GM18873 (cell line): ENCODE results near the gene URM1.

Source experiments
- ATAC-seq: cut with Tn5 transposase; IDR thresholded peaks from one replicate; pipeline ENCODE4 v1.9.1; 2021; ENCODE audit warnings: mild to moderate bottlenecking, moderate library complexity, moderate number of reproducible peaks; ENCODE audit not compliant: unreplicated experiment, low FRiP score

The URM1 gene

DNA sequence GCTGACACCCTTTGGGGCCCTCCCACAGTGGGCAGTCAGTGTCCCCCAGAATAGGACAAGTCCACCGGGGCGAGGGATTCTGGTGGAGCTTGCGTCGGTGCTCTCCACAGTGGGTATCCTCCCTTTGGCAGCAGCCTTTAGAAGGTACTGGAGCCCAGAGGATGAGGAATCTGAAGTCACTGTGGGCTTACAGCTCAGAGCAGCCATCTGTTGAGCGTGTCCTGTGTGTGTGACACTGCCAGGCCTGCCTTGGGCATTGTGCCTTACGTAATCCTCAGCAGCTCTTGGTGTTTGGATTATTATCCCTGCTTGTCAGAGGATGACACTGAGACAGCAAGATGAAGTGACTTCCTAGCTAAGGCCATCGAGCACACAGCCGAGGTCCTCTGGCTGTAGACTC, 12.6 kb downstream of the URM1 start:
- no peak for ATAC-seq

GRCh38 chr9:128384801-128385495, 13.8 kb downstream of the URM1 start:
- no peak for ATAC-seq

DNA sequence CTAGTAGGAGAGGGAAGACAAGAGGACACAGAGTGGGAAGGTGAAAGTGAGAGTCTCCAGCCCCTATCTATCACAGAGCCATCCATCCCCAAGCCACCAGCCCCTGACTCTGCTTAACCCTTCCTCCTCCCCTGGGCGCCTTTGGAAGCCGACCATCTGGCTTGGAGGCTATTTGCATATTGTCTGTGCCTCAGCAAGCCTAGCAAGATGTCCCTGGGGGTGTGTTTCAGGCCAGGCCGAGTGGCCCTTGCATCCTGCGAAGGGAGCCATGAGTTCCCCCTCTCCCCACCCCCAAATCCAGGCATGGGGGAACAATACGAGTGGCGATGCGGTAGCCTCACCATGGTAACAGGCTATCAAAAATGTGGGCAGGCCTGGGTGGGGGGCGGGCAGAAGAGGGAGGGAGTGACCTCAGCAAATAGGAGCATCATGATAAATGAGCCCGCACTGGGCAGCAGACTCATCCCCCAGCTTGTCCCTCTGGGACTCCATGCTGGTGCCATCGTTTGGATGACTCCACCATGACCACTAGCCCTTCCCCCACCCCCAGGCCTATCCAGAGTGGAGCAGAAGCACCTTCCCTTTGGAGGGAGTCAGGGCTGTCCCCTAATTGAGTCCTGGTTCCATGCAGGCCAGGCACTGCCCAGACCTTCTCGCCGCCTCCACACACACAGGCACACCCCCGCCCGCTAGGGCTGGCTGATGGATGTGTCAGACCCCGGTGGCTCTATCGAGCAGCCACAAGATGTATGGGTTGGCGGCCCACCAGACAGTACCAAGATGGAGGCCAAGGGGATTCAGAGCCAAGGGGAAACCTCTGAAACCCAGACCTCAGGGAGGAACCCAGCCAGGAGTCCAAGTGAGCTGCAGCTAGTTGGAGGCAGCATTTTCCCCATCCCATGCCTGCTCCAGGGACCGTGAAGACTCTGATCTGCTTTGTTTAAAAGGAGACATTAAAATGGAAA, 14.6 kb downstream of the URM1 start:
- ATAC-seq = no peak

DNA sequence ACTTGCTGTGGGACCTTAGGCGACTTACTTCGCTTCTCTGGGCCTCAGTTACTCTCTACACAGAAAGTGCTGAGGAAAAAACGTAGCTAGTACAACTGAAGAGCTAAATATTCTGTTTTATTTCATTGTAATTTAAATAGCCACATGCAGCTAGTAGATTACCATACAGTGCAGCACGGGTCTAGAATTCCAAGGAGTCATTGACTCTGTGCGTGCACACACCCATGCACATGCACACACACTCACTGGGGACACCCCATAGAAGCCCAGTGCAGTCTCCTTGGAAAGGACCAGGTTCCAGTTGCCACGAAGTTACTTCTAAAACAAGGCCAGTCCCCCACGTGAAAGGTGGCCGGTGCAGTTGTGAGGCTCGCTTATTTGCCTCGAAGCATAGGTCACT, 17.0 kb downstream of the URM1 start:
- ATAC-seq = no peak

DNA sequence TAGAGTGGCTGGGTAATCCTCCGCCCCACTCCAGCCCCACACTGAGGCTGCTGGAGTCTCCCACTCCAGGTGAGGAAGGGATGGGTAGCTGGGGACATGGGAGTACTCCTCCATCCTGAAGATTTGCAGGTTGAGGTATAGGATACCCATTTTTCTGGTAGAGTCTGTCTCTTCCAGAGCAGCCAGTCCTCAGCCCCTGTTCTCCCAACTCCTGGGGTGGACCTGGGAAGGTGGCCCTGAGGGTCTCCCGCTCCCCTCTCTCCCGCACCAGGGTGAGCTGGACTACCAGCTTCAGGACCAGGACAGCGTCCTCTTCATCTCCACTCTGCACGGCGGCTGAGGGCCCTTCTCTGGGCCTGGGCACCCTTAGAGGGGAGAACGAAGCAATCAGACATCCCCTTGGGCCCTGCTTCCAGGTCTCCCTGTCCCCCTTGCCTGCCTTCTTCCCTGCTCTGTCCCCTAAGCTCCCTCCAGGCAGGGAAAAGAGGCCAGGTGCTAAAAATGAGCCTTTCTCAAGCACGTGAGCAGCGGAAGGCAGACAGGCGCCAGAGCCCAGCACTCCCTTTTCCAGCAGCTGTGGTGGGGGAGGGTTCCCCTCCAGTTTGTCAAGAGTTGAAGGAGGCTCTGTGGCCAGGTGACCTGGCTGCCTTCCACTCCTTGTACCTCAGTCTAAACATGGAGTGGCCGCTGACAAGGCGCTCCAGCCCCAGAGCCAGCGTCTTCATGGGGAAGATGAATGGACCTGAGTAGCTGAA, 18.4 kb downstream of the URM1 start:
- ATAC-seq = no peak

DNA sequence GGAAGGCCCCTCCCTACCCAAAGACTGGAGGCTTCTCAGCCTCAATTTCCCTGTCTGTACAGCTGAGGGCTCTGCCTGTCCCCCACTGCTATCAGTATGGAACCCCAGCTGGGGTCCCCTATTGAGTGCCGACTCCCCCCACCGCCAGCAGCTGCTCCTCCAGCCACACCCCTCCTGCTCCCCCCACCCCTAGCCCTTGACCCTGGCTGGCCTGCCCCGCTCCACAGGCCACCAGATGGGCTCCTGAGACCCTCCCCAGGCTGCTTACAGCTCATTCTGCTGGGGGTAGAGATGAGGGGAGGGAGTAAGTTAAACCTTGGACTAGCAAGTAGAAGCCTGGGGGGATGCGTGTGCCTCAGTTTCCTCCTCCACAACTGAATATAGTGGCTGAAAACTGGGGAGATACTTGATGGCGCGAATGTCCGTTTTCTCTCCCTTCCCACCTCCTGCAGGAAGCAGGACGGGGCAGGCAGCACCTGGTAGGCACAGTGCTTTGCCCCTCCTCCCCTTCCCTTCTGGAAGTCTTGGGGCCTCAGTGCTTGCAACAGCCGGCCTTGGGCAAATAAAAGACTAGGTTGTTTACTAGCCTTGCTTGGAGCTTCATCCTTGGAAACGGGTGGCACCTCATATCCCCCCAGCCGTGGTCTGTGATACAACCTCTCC, 19.1 kb downstream of the URM1 start:
- ATAC-seq = no peak

DNA sequence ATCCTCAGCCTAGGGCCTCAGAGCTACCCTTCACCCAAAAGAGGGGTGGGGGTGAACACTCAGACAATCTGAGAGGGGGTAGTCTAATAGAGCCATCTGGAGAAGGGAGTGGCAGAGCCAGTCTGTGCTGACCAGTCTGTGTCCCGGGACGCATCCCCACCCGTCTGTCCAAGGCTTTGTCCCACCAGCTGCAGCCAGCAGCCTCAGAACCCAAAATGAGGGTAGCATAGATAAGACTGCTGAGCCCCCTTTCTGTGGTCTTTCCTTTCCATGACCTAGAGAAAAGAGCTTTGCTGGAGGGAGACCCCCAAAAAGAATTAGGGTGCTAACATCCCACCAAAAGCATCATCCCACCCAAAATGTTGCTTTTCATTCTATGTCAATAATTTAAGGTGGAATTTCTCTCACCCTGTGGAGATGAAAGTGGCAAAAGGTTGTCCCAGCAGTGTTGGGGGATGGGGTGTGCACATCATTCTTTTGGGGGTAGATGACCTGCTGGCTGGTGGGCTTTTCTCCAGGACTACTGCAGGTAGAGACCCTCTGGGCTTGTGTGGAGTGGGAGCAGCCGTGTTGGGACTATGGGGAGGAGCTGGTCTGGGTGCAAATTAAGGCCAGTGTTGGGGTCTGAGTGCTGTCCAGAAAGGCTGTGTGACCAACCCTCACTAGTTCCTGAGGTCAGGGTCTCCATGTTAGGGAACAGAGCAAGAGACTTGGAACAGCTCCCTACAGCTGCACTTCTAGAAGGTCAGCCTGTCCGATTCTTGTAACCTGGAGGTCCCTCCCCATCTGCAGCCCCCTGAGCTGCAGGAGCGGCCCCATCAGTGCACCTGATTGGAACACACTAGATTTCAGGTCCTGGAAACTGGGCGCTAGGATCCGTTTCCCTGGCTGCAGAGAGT, 19.9 kb downstream of the URM1 start:
- no peak for ATAC-seq

GRCh38 chr9:128391956-128392301, 20.8 kb downstream of the URM1 start:
- no peak for ATAC-seq

GRCh38 chr9:128392302-128393144, 21.3 kb downstream of the URM1 start:
- ATAC-seq = no peak

- no peak for ATAC-seq
Measured at GRCh38 chr9:128393145-128393775, 22.1 kb downstream of the URM1 start.

DNA sequence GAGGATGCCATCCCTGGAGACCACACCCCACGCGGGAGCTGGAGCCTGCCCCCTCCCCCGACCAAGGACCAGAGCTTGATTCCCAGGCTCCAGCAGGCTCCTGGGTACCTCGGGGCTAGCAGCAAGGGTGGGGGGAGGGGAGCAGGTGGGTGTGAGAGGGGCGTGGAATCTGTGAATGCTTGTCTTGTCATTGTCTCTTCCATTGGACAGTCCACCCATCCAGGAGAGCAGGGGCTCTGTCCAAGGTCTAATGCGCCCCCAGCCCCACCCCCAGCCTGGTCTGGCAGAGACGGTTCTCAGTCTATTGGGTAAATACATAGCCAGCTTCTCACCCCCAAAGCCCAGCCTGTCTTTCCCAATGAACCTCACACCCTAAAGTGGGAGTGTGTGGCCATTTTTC, 22.8 kb downstream of the URM1 start:
- ATAC-seq = no peak

DNA sequence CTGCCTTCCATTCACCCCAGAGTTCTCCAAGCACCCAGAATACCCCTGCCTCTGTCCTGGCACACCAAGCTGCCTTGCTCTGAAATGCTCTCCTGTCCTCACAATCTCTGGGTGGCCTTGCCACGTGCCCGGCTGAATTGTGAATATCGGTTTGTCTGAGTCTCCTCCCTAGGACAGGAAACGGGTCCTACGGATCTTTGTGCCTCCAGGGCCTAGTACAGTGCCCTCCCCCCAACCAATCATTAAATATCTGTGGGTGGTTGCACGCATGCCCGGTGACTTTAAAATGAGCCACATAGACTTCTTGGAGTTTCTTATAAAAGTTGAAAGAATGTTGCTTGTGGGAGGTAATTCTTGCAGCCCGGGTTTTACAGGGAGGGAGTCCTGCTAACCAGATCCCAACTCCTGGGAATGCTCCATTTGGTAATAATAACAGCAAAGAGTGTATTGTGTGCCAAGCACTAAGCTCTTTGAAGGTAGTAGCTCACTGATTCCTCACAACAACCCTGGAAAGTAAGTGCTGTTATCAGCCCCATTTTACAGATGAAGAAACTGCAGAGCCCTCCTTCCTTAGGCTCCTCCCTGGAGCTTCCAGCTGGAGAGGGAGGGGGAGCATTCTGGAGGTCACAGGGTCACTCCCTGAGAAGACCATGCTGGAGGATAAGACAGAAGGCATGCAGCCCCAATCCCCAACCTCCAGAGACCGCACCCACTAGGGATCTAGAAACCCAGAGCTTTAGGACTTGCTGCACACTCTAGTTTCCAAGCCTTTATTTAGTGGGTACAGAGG, 23.4 kb downstream of the URM1 start:
- no peak for ATAC-seq

DNA sequence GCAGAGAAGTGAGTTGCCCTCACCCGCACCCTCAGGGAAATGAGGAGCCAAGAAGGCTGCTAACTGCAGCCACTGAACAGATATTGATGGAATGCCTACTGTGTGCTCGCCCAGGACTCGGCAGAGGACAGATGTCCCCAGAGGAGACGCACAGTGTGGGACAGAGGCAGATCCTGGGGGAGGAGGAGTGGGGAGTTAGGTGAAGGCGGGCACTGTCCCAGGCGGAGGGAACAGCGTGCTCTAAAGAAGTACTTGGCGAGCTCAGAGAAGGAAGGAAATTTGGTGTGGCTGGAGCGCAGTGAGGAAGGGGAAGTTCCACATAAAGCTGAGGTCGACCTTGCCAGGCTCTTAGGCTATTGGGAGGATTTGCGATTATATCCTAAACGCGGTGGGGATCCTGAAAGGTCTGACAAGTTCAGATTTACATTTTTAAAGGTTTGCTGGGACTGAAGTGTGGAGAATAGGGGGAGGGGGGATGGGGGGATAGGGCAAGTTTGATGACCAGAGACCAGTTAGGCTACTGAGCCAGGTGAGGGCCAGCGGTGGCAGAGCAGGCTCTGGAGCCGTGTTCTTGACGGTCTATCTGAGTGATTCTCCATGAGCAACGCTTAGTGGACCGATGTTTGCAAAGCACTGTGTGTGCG, 25.9 kb downstream of the URM1 start:
- ATAC-seq = no peak

GRCh38 chr9:128397831-128398230, 26.7 kb downstream of the URM1 start:
- no peak for ATAC-seq

DNA sequence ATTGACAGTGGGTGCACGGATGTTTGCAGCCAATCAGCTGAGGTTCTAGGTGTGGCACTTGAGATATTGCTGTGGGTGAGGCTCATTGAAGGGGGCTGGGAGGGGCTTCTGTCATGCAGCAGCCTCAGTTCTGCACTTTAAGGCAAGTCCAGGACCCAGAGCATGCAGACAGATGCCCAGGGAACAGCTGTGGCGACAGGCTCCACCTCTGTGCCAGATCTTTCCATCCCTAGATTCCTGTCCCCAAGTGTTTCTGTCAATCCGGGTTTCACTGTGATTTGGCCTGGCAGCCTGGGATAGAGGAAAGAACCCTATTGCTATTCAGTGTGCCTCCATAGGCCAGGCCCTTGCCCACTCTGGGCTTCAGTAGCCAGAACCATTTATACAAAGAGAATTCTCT, 28.7 kb downstream of the URM1 start:
- ATAC-seq = no peak

DNA sequence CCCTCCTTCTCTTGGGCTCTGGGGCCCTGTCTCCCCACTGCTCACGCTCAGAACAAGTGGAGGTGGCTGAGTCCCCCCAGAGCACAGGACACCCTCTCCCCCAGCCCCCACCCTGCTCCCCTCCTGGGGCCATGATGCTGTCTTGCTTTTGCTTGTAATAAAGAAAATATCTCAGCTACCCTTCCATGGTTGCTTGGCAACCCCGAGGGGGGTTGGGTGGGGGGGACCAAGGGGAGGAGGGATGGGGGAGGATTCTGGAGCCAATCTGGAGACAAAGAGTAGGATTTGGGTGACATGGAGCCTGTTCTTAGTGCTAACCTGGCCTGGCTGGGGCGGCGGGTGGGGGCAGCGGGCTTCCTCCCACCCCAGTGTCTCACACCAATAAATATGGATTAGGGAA, 33.4 kb downstream of the URM1 start:
- ATAC-seq = no peak
